ENCODE measurements around the gene ZDHHC8. TPM values are rescaled to one million over a fixed set of nuclear protein-coding genes. Genes with fewer than 3 reads are reported as not detected.

The ZDHHC8 gene
- total and polyA plus RNA-seq, 7 donors = 9.7 to 23.7 (median 15.8) TPM

DNA sequence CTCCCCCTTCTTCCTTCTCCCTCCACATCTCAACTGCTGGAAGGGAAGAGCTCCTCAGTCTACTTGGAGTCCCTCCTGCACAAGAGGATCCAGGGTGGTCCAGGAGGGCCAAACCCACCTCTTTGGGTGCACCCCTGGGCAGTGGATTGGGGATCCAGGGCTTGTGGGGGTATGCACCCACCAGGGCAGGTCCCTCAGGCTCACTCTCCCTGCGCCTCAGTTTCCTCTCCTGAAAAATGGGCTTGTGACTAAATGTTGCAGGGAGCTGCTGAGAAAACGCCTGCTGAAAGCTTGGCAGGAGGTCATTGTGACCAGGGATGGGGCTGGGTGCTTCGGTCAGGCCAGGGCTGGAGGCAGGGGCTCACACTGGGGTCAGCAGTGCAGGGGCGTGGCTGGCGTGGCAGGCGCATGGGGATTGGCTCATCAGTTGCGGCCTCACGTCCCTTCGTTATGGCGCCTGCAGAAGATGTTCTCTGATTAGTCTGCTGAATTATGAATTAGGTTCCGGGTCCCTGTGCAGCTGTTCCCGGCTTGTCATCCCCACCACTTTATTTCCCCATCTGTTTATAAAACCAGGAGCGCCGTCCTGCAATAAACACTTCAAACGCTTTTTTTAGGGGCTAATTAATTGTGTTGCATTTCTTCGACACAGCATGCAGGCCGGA, 44.9 kb downstream of the ZDHHC8 start:
- TF ChIP-seq, protein P1, sequence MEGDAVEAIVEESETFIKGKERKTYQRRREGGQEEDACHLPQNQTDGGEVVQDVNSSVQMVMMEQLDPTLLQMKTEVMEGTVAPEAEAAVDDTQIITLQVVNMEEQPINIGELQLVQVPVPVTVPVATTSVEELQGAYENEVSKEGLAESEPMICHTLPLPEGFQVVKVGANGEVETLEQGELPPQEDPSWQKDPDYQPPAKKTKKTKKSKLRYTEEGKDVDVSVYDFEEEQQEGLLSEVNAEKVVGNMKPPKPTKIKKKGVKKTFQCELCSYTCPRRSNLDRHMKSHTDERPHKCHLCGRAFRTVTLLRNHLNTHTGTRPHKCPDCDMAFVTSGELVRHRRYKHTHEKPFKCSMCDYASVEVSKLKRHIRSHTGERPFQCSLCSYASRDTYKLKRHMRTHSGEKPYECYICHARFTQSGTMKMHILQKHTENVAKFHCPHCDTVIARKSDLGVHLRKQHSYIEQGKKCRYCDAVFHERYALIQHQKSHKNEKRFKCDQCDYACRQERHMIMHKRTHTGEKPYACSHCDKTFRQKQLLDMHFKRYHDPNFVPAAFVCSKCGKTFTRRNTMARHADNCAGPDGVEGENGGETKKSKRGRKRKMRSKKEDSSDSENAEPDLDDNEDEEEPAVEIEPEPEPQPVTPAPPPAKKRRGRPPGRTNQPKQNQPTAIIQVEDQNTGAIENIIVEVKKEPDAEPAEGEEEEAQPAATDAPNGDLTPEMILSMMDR (IDR thresholded peaks at IDR 0.05) = no peak
- no peaks in the 10 kb centered on the region for H3K9me3 ChIP-seq
- ATAC-seq = no peak
- H3K27me3 ChIP-seq (ENCODE audit: insufficient read depth in 3 of 3, low read length in 2 of 3) = no peaks in the 10 kb centered on the region
- 40 to 57% (median 45%) methylated on average over 17 of the region's 17 CpGs for WGBS, 3 donors
- no peaks in the 10 kb centered on the region for H3K4me1 ChIP-seq
- H3K27ac ChIP-seq = no peak overlapping the region
- H3K4me3 ChIP-seq = no peak overlapping the region
- H3K36me3 ChIP-seq (ENCODE audit: insufficient read depth in 1 of 2, low read depth in 1 of 2) = no peaks in the 10 kb centered on the region
- intact Hi-C loops (cut with DNase I) = no loop called here
- no peak for DNase-seq

DNA sequence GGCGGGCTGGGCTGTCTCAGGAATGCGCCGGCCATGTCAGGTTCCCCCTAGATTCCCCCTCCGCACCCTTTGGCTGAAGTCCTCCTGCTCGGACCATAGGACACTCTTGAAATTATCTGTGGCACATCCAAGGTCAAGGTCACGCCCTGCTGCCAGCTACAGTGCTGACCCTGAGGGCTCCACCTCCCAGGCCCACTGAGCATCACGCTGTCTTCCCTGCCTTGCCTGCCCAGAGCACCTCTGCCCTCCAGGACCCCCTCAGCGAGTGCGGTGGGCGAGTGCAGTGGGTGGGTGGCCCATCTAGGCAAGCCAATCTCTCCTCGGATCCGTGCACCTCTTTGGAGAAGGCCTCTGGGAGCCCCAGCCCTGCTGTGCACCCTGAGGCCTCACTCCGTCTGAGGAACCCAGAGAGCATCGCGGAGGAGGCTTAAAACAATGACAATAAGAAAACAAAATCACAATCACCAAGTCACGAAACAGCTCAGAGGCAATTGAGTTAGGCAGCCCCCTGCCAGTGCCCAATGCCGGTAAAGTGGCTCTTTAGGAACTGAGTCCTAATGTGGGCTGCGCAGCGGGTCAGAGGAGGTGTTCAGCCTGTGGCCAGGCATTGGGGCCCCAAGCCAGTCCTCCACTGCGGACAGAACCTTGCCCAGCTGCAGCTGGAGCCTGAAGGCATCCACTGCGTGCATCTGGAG, 45.8 kb downstream of the ZDHHC8 start:
- no peak for DNase-seq
- TF ChIP-seq, protein P1 (IDR thresholded peaks at IDR 0.05) = no peak
- no peak overlapping the region for H3K27ac ChIP-seq
- no peaks in the 10 kb centered on the region for H3K9me3 ChIP-seq
- ATAC-seq = no peak
- H3K27me3 ChIP-seq (ENCODE audit: insufficient read depth in 3 of 3, low read length in 2 of 3) = no peaks in the 10 kb centered on the region
- H3K36me3 ChIP-seq (ENCODE audit: insufficient read depth in 1 of 2, low read depth in 1 of 2) = no peaks in the 10 kb centered on the region
- H3K4me1 ChIP-seq = no peaks in the 10 kb centered on the region
- 80 to 87% (median 82%) methylated on average over 21 of the region's 21 CpGs for WGBS, 3 donors
- intact Hi-C loops (cut with DNase I) = no loop called here
- no peak overlapping the region for H3K4me3 ChIP-seq

DNA sequence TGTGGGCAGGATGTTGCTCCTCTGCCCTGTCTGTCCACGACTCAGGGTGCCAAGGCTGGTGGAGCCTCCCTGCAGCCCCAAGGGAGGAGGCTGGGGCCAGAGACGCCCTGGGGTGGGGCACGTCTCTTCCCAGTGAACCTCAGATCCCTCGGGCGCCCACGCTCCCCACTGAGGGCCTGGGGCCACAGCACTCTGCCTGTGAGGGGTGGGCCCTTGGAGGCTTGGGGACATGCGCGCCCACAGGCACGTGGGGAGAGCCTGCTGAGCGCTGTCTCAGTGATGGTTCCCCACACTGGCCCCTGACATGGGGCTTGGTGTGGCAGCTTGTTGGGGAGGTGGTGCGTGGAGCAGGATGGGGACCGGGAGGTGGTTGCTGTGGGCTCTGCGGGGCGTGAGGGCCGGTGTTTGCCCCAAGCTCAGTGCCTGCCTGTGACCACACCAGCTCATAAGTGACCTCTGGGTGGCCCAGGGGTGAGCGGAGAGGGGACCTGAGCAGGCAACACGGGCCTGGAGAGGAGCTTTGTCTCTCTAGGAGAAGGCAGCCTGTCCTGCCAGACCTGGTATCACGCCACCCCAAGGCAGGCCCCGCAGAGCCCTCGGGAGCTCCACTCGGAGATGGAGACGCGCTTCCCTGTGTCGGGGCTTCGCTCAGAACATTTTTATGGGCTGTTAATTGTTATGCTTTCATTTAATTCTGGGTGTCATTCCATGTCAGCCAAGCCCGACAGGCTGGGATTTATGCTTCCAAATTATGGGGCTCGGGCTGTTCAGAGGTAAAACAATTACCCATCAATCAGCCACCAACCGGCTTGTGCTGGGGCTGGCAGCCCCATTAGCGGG, 46.7 kb downstream of the ZDHHC8 start:
- intact Hi-C loops (cut with DNase I) = no loop called here
- 86 to 91% (median 89%) methylated on average over 29 of the region's 29 CpGs for WGBS, 3 donors

DNA sequence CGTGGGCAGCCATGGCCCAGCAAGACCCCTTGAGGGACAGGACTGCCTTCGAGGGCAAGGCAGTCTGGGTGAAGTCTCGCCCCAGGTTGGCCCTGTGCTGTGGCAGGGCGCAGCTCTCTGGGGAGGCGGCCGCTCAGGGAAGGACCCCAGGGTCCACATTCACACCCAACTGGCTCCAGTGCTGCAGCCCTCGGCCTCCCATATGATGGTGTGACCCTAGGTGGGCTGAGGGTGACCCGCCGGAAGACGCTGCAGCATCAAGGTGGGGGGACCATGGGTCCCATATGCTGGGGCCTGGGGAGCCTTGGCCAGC, 47.3 kb downstream of the ZDHHC8 start:
- no peak for ATAC-seq
- H3K9me3 ChIP-seq = no peaks in the 10 kb centered on the region
- intact Hi-C loops (cut with DNase I) = no loop called here
- no peaks in the 10 kb centered on the region for H3K36me3 ChIP-seq (ENCODE audit: insufficient read depth in 1 of 2, low read depth in 1 of 2)
- DNase-seq = no peak
- TF ChIP-seq, protein P1 (IDR thresholded peaks at IDR 0.05) = no peak
- no peak overlapping the region for H3K27ac ChIP-seq
- no peaks in the 10 kb centered on the region for H3K4me1 ChIP-seq
- WGBS, 3 donors = 89 to 95% (median 90%) methylated on average over 10 of the region's 10 CpGs
- no peak overlapping the region for H3K4me3 ChIP-seq
- no peaks in the 10 kb centered on the region for H3K27me3 ChIP-seq (ENCODE audit: insufficient read depth in 3 of 3, low read length in 2 of 3)

More for the DNA sequence above, 46.7 kb downstream of the ZDHHC8 start:
- Histone ChIP-seq H3K4me3 (no peak overlapping the region), H3K36me3 (ENCODE audit: insufficient read depth in 1 of 2, low read depth in 1 of 2) (no peaks in the 10 kb centered on the region), H3K9me3 (no peaks in the 10 kb centered on the region), H3K4me1 (no peaks in the 10 kb centered on the region), H3K27me3 (ENCODE audit: insufficient read depth in 3 of 3, low read length in 2 of 3) (no peaks in the 10 kb centered on the region), H3K27ac (no peak overlapping the region)
- ATAC-seq = no peak
- no peak for DNase-seq
- TF ChIP-seq, protein P1 (IDR thresholded peaks at IDR 0.05) = no peak

Data from psoas muscle (tissue), 8 donors.